Measurements from ENCODE around the gene TAF4.

TAF4 gene

GRCh38 chr20:61965606-61966491 is 99.8 kb downstream of the TAF4 start:
- H3K36me3 ChIP-seq (ENCODE audit: control insufficient read depth in 1 of 2, insufficient read depth in 2 of 2, low read length in 2 of 2), result no peaks in the 10 kb centered on the region
- no peaks in the 10 kb centered on the region for H3K9me3 ChIP-seq (ENCODE audit: control insufficient read depth in 1 of 2, low read length in 2 of 2)
- H3K9ac ChIP-seq (ENCODE audit: low read depth in 1 of 2, low read length in 2 of 2), result no peak overlapping the region
- peaks cover 0 to 8% of the 10 kb centered on the region in 2 donors for H3K27me3 ChIP-seq (ENCODE audit: control insufficient read depth in 1 of 2, insufficient read depth in 2 of 2, low read length in 2 of 2)
- H3K27ac ChIP-seq (ENCODE audit: low read depth, low read length), result no peak overlapping the region
- H3K4me3 ChIP-seq (ENCODE audit: low read depth in 1 of 2, low read length in 2 of 2), result no peak overlapping the region
- H3K4me1 ChIP-seq (ENCODE audit: control insufficient read depth in 1 of 2, insufficient read depth in 2 of 2, low read length in 2 of 2), result no peaks in the 10 kb centered on the region

GRCh38 chr20:61964675-61965605 is 100.7 kb downstream of the TAF4 start:
- Histone ChIP-seq H3K36me3 (ENCODE audit: control insufficient read depth in 1 of 2, insufficient read depth in 2 of 2, low read length in 2 of 2) (no peaks in the 10 kb centered on the region), H3K4me1 (ENCODE audit: control insufficient read depth in 1 of 2, insufficient read depth in 2 of 2, low read length in 2 of 2) (no peaks in the 10 kb centered on the region), H3K27ac (ENCODE audit: low read depth, low read length) (no peak overlapping the region), H3K4me3 (ENCODE audit: low read depth in 1 of 2, low read length in 2 of 2) (no peak overlapping the region), H3K9me3 (ENCODE audit: control insufficient read depth in 1 of 2, low read length in 2 of 2) (no peaks in the 10 kb centered on the region), H3K27me3 (ENCODE audit: control insufficient read depth in 1 of 2, insufficient read depth in 2 of 2, low read length in 2 of 2) (peaks cover 0 to 8% of the 10 kb centered on the region in 2 donors), H3K9ac (ENCODE audit: low read depth in 1 of 2, low read length in 2 of 2) (no peak overlapping the region)

- H3K27ac ChIP-seq (ENCODE audit: low read depth, low read length), result no peak overlapping the region
- H3K4me3 ChIP-seq (ENCODE audit: low read depth in 1 of 2, low read length in 2 of 2), result no peak overlapping the region
- peaks cover 0 to 8% of the 10 kb centered on the region in 2 donors for H3K27me3 ChIP-seq (ENCODE audit: control insufficient read depth in 1 of 2, insufficient read depth in 2 of 2, low read length in 2 of 2)
- H3K36me3 ChIP-seq (ENCODE audit: control insufficient read depth in 1 of 2, insufficient read depth in 2 of 2, low read length in 2 of 2), result no peaks in the 10 kb centered on the region
- H3K4me1 ChIP-seq (ENCODE audit: control insufficient read depth in 1 of 2, insufficient read depth in 2 of 2, low read length in 2 of 2), result no peaks in the 10 kb centered on the region
- H3K9me3 ChIP-seq (ENCODE audit: control insufficient read depth in 1 of 2, low read length in 2 of 2), result no peaks in the 10 kb centered on the region
- no peak overlapping the region for H3K9ac ChIP-seq (ENCODE audit: low read depth in 1 of 2, low read length in 2 of 2)
Observed at GRCh38 chr20:61963885-61964674, 101.6 kb downstream of the TAF4 start.

GRCh38 chr20:61963149-61963548 is 102.5 kb downstream of the TAF4 start:
- no peaks in the 10 kb centered on the region for H3K9me3 ChIP-seq (ENCODE audit: control insufficient read depth in 1 of 2, low read length in 2 of 2)
- H3K4me1 ChIP-seq (ENCODE audit: control insufficient read depth in 1 of 2, insufficient read depth in 2 of 2, low read length in 2 of 2), result no peaks in the 10 kb centered on the region
- H3K27me3 ChIP-seq (ENCODE audit: control insufficient read depth in 1 of 2, insufficient read depth in 2 of 2, low read length in 2 of 2), result peaks cover 0 to 8% of the 10 kb centered on the region in 2 donors
- H3K36me3 ChIP-seq (ENCODE audit: control insufficient read depth in 1 of 2, insufficient read depth in 2 of 2, low read length in 2 of 2), result no peaks in the 10 kb centered on the region
- H3K27ac ChIP-seq (ENCODE audit: low read depth, low read length), result no peak overlapping the region
- no peak overlapping the region for H3K9ac ChIP-seq (ENCODE audit: low read depth in 1 of 2, low read length in 2 of 2)
- no peak overlapping the region for H3K4me3 ChIP-seq (ENCODE audit: low read depth in 1 of 2, low read length in 2 of 2)

- Histone ChIP-seq H3K36me3 (ENCODE audit: control insufficient read depth in 1 of 2, insufficient read depth in 2 of 2, low read length in 2 of 2) (no peaks in the 10 kb centered on the region), H3K9me3 (ENCODE audit: control insufficient read depth in 1 of 2, low read length in 2 of 2) (no peaks in the 10 kb centered on the region), H3K9ac (ENCODE audit: low read depth in 1 of 2, low read length in 2 of 2) (no peak overlapping the region), H3K27me3 (ENCODE audit: control insufficient read depth in 1 of 2, insufficient read depth in 2 of 2, low read length in 2 of 2) (peaks cover 0 to 2% of the 10 kb centered on the region in 2 donors), H3K4me1 (ENCODE audit: control insufficient read depth in 1 of 2, insufficient read depth in 2 of 2, low read length in 2 of 2) (no peaks in the 10 kb centered on the region), H3K27ac (ENCODE audit: low read depth, low read length) (no peak overlapping the region), H3K4me3 (ENCODE audit: low read depth in 1 of 2, low read length in 2 of 2) (no peak overlapping the region)
Observed at GRCh38 chr20:61960836-61961235, 104.8 kb downstream of the TAF4 start.

GRCh38 chr20:61958773-61959700 is 106.6 kb downstream of the TAF4 start:
- Histone ChIP-seq H3K27me3 (ENCODE audit: control insufficient read depth in 1 of 2, insufficient read depth in 2 of 2, low read length in 2 of 2) (no peaks in the 10 kb centered on the region), H3K4me3 (ENCODE audit: low read depth in 1 of 2, low read length in 2 of 2) (no peak overlapping the region), H3K4me1 (ENCODE audit: control insufficient read depth in 1 of 2, insufficient read depth in 2 of 2, low read length in 2 of 2) (no peaks in the 10 kb centered on the region), H3K27ac (ENCODE audit: low read depth, low read length) (no peak overlapping the region), H3K9me3 (ENCODE audit: control insufficient read depth in 1 of 2, low read length in 2 of 2) (no peaks in the 10 kb centered on the region), H3K36me3 (ENCODE audit: control insufficient read depth in 1 of 2, insufficient read depth in 2 of 2, low read length in 2 of 2) (no peaks in the 10 kb centered on the region), H3K9ac (ENCODE audit: low read depth in 1 of 2, low read length in 2 of 2) (no peak overlapping the region)

- H3K36me3 ChIP-seq (ENCODE audit: control insufficient read depth in 1 of 2, insufficient read depth in 2 of 2, low read length in 2 of 2), result no peaks in the 10 kb centered on the region
- H3K27me3 ChIP-seq (ENCODE audit: control insufficient read depth in 1 of 2, insufficient read depth in 2 of 2, low read length in 2 of 2), result no peaks in the 10 kb centered on the region
- H3K9me3 ChIP-seq (ENCODE audit: control insufficient read depth in 1 of 2, low read length in 2 of 2), result no peaks in the 10 kb centered on the region
- H3K9ac ChIP-seq (ENCODE audit: low read depth in 1 of 2, low read length in 2 of 2), result no peak overlapping the region
- H3K4me1 ChIP-seq (ENCODE audit: control insufficient read depth in 1 of 2, insufficient read depth in 2 of 2, low read length in 2 of 2), result no peaks in the 10 kb centered on the region
- H3K27ac ChIP-seq (ENCODE audit: low read depth, low read length), result no peak overlapping the region
- no peak overlapping the region for H3K4me3 ChIP-seq (ENCODE audit: low read depth in 1 of 2, low read length in 2 of 2)
Observed at GRCh38 chr20:61957961-61958715, 107.5 kb downstream of the TAF4 start.

GRCh38 chr20:61956396-61957342 is 109.0 kb downstream of the TAF4 start:
- no peaks in the 10 kb centered on the region for H3K9me3 ChIP-seq (ENCODE audit: control insufficient read depth in 1 of 2, low read length in 2 of 2)
- H3K9ac ChIP-seq (ENCODE audit: low read depth in 1 of 2, low read length in 2 of 2), result no peak overlapping the region
- H3K4me1 ChIP-seq (ENCODE audit: control insufficient read depth in 1 of 2, insufficient read depth in 2 of 2, low read length in 2 of 2), result no peaks in the 10 kb centered on the region
- H3K27me3 ChIP-seq (ENCODE audit: control insufficient read depth in 1 of 2, insufficient read depth in 2 of 2, low read length in 2 of 2), result no peaks in the 10 kb centered on the region
- no peaks in the 10 kb centered on the region for H3K36me3 ChIP-seq (ENCODE audit: control insufficient read depth in 1 of 2, insufficient read depth in 2 of 2, low read length in 2 of 2)
- no peak overlapping the region for H3K4me3 ChIP-seq (ENCODE audit: low read depth in 1 of 2, low read length in 2 of 2)
- H3K27ac ChIP-seq (ENCODE audit: low read depth, low read length), result no peak overlapping the region

Measured in duodenal mucosa (tissue), 2 donors.